GM23338 (cell line): ENCODE measurements around the gene RYR2. TPM values are rescaled to one million over a fixed set of nuclear protein-coding genes. Genes with fewer than 3 reads are reported as not detected.

ENCODE experiments used
- ATAC-seq: fragments of 200-7000 bp; cut with Tn5 transposase; 3 replicates; pipeline ENCODE4 v1.9.1; 2020
- DNase-seq: peaks from one replicate; pipeline ENCODE4 v3.0.0-alpha.2; 2015; ENCODE audit warnings: low spot score
- H2AFZ ChIP-seq: fragments of 200-600 bp; sonication (generic); 2 replicates; pipeline ENCODE4 v1.8.0; 2016; ENCODE audit warnings: antibody characterized with exemption, mild to moderate bottlenecking, moderate library complexity
- H3F3A ChIP-seq: fragments of 200-600 bp; sonication (generic); replicated peaks from 2 replicates; pipeline ENCODE4 v1.8.0; 2017; ENCODE audit warnings: antibody characterized with exemption, mixed run types, low read depth
- H3K27ac ChIP-seq: fragments of 200-600 bp; sonication (generic); 2 replicates; pipeline ENCODE4 v1.6.1; 2016; ENCODE audit warnings: low read depth
- H3K27me3 ChIP-seq: fragments of 200-600 bp; sonication (generic); 2 replicates; pipeline ENCODE4 v1.8.0; 2016; ENCODE audit warnings: mild to moderate bottlenecking, mixed run types, moderate library complexity; ENCODE audit not compliant: insufficient read depth
- H3K36me3 ChIP-seq: fragments of 200-600 bp; sonication (generic); 2 replicates; pipeline ENCODE4 v1.8.0; 2016; ENCODE audit warnings: mild to moderate bottlenecking; ENCODE audit not compliant: insufficient read depth
- H3K4me1 ChIP-seq: fragments of 200-600 bp; sonication (generic); 2 replicates; pipeline ENCODE4 v1.8.0; 2016; ENCODE audit warnings: mild to moderate bottlenecking, moderate library complexity; ENCODE audit not compliant: insufficient read depth
- H3K4me2 ChIP-seq: fragments of 200-600 bp; sonication (generic); 2 replicates; pipeline ENCODE4 v1.7.1; 2017; ENCODE audit warnings: mixed run types
- H3K4me3 ChIP-seq: fragments of 200-600 bp; sonication (generic); 2 replicates; pipeline ENCODE4 v1.6.1; 2016; ENCODE audit warnings: mixed run types
- H3K79me2 ChIP-seq: fragments of 200-600 bp; sonication (generic); replicated peaks from 2 replicates; pipeline ENCODE4 v1.8.0; 2017; ENCODE audit warnings: mild to moderate bottlenecking; ENCODE audit not compliant: insufficient read depth
- H3K9me2 ChIP-seq: fragments of 200-600 bp; sonication (generic); 2 replicates; pipeline ENCODE4 v1.8.0; 2017; ENCODE audit not compliant: insufficient read depth
- H4K20me1 ChIP-seq: fragments of 200-600 bp; sonication (generic); replicated peaks from 2 replicates; pipeline ENCODE4 v1.8.0; 2017; ENCODE audit warnings: mild to moderate bottlenecking; ENCODE audit not compliant: insufficient read depth
- H3K27ac Mint-ChIP-seq: 2 replicates; pipeline ENCODE4 v1.8.0; 2020; ENCODE audit warnings: inconsistent platforms, mild to moderate bottlenecking, moderate library complexity, mixed read lengths
- H3K27me3 Mint-ChIP-seq: 3 replicates; pipeline ENCODE4 v1.8.0; 2022; ENCODE audit warnings: low read depth, mild to moderate bottlenecking, moderate library complexity, mixed read lengths, inconsistent platforms; ENCODE audit not compliant: insufficient read depth, poor library complexity
- H3K36me3 Mint-ChIP-seq: 3 replicates; pipeline ENCODE4 v1.8.0; 2021; ENCODE audit warnings: low read depth, mild to moderate bottlenecking, inconsistent platforms, moderate library complexity, mixed read lengths
- H3K4me1 Mint-ChIP-seq: 3 replicates; pipeline ENCODE4 v1.8.0; 2020; ENCODE audit warnings: mild to moderate bottlenecking, inconsistent platforms, mixed read lengths
- H3K4me3 Mint-ChIP-seq: 3 replicates; pipeline ENCODE4 v1.8.0; 2021; ENCODE audit warnings: moderate library complexity, mild to moderate bottlenecking, inconsistent platforms, mixed read lengths
- H3K9me3 Mint-ChIP-seq: 3 replicates; pipeline ENCODE4 v1.8.0; 2020; ENCODE audit warnings: moderate library complexity, mild to moderate bottlenecking, inconsistent platforms, mixed read lengths
- JUNB ChIP-seq: IDR thresholded peaks from one replicate; pipeline ENCODE4 v1.6.1; 2016; ENCODE audit warnings: antibody characterized with exemption; ENCODE audit not compliant: unreplicated experiment
- NANOG ChIP-seq: IDR thresholded peaks from 2 replicates; pipeline ENCODE4 v1.6.1; 2016; ENCODE audit warnings: antibody characterized with exemption, borderline replicate concordance
- STAT1 ChIP-seq: IDR thresholded peaks from one replicate; pipeline ENCODE4 v1.6.1; 2016; ENCODE audit warnings: antibody characterized with exemption; ENCODE audit not compliant: unreplicated experiment
- ZNF114 ChIP-seq: fragments of 250-450 bp; sonication (Bioruptor Pico); IDR thresholded peaks from 2 replicates; pipeline ENCODE4 v1.5.0; 2020; ENCODE audit warnings: mild to moderate bottlenecking, moderate library complexity
- polyA plus RNA-seq: library from polyadenylated mRNA; unstranded; fragments of >200 nt; fragmentation: Nextera tagmentation; extraction: Ambion mirVana; gene quantifications from 2 replicates; pipeline ENCODE4 v1.2.1, GENCODE V29; 2016
- total RNA-seq: library from RNA; depleted of rRNA; stranded (reverse); fragments of >200 nt; shearing (Covaris generic); gene quantifications from 2 replicates; pipeline ENCODE4 v1.2.3, GENCODE V29; 2014
- TF ChIP-seq, protein P1 (sequence below): IDR thresholded peaks from 2 replicates; pipeline ENCODE4 v1.6.1; 2016; ENCODE audit warnings: antibody characterized with exemption
- TF ChIP-seq, protein P2 (sequence below): IDR thresholded peaks from one replicate; pipeline ENCODE4 v1.6.1; 2018; ENCODE audit warnings: antibody characterized with exemption; ENCODE audit not compliant: unreplicated experiment
- TF ChIP-seq, protein P3 (sequence below): fragments of 250-450 bp; sonication (Bioruptor Pico); IDR thresholded peaks from 2 replicates; pipeline ENCODE4 v1.5.0; 2020; ENCODE audit warnings: mild to moderate bottlenecking, moderate library complexity

The RYR2 gene
- total and polyA plus RNA-seq, 2 experiments from 2014 or later, result 8.9 to 10.0 TPM

DNA sequence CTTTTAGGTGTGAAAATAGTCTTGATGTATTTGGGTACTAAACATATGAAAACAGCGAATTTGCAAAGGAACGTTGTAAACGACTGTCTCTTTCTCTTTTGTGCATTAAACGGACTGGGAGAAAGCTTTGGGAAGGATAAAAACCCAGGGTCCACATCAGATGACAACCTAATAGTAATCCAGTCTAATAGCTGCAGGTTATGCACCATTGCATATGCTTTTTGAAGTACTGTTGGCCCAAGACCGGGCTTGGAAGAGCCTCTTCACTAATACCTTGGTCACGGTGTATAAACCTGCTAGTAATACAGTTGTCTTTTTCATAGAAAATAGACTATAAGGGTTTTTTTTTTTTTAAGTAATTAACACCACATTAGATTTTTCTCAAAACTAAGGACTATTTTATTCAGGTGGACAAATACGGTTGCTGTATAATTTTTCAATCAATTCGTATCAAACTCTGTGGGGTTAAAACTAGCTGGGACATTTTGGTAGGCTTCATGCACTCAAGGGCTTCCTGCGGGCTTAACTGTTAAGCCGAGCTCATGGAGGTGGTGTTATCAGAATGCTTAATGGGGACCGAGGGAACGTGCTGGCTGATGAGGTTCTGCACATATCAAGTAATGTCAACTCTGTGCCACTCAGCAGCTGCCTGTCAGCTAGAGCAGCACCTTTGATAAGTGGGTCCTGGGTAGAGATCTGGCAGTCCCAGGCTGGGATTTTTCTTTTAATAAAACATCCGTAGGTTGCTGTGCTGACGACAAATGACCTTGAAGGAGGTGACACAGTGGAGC, 2.1 kb downstream of the RYR2 start:
- H3K36me3 Mint-ChIP-seq, result peaks cover 5% of the 10 kb centered on the region; the same call in 1 of the 3 replicates
- H3K27me3 Mint-ChIP-seq, result peaks cover 29% of the 10 kb centered on the region

DNA sequence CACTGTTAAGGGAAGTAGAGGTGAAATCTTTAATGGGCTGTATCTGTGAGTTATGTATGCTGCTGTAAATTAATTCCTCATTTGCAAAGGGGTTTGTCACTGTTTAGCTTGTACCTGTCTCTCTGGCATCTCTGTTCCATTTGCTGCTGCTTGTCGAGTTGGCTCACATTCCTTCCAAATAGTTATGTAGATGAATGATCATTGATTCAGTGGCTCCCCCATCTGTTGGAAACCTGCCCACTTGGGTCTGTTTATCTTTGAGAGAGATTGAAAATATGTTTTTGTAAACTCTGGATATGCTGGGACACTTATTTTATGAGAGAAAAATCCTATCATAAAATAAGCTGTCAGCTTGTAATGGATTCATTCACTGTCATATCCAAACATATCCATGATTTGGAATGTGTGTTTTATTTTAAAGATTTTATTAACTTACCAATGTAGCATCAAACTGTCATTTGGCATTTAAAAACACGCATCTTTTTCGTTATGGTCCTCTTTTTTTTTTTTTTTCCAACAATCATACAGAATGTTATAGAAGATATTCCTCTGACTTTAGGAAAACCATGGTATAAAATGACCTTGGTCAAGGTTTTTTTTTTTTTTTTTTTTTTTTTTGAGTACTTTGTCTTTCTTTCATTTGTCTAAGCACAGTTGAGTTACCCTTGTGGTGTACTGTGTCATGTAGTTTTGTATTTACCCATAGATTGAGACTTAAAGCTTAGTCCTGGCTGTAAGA, 3.5 kb downstream of the RYR2 start:
- Histone ChIP-seq H3K4me2 (peak overlapping the region; percentile 91), H3F3A (peaks cover 5% of the 10 kb centered on the region; the same call in 1 of the 2 replicates), H4K20me1 (no peaks in the 10 kb centered on the region), H3K79me2 (peaks cover 71% of the 10 kb centered on the region), H3K9me2 (peaks cover 8% of the 10 kb centered on the region; the same call in 1 of the 2 replicates), H3K4me3 (peak overlapping the region; percentile 70), H3K4me1 (peaks cover 58% of the 10 kb centered on the region), H3K36me3 (no peaks in the 10 kb centered on the region), H3K27ac (peak overlapping the region; percentile 4; the same call in 1 of the 2 replicates), H2AFZ (no peak overlapping the region), H3K27me3 (peaks cover 38% of the 10 kb centered on the region)
- peak; percentile 5; the same call in 1 of the 3 replicates for ATAC-seq
- DNase-seq, result peak; percentile 85
- H3K36me3 Mint-ChIP-seq, result peaks cover 5% of the 10 kb centered on the region; the same call in 1 of the 3 replicates
- no peaks in the 10 kb centered on the region; the same call in 1 of the 3 replicates for H3K9me3 Mint-ChIP-seq
- peaks cover 32% of the 10 kb centered on the region for H3K4me1 Mint-ChIP-seq
- H3K4me3 Mint-ChIP-seq, result peak overlapping the region; percentile 69
- H3K27ac Mint-ChIP-seq, result no peak overlapping the region
- H3K27me3 Mint-ChIP-seq, result peaks cover 29% of the 10 kb centered on the region
- TF ChIP-seq ZNF114 (CRISPR knock-in tag), result no peak
- TF ChIP-seq, protein P1, sequence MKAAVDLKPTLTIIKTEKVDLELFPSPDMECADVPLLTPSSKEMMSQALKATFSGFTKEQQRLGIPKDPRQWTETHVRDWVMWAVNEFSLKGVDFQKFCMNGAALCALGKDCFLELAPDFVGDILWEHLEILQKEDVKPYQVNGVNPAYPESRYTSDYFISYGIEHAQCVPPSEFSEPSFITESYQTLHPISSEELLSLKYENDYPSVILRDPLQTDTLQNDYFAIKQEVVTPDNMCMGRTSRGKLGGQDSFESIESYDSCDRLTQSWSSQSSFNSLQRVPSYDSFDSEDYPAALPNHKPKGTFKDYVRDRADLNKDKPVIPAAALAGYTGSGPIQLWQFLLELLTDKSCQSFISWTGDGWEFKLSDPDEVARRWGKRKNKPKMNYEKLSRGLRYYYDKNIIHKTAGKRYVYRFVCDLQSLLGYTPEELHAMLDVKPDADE, result no peak
- TF ChIP-seq JUNB, result no peak
- TF ChIP-seq, protein P2, sequence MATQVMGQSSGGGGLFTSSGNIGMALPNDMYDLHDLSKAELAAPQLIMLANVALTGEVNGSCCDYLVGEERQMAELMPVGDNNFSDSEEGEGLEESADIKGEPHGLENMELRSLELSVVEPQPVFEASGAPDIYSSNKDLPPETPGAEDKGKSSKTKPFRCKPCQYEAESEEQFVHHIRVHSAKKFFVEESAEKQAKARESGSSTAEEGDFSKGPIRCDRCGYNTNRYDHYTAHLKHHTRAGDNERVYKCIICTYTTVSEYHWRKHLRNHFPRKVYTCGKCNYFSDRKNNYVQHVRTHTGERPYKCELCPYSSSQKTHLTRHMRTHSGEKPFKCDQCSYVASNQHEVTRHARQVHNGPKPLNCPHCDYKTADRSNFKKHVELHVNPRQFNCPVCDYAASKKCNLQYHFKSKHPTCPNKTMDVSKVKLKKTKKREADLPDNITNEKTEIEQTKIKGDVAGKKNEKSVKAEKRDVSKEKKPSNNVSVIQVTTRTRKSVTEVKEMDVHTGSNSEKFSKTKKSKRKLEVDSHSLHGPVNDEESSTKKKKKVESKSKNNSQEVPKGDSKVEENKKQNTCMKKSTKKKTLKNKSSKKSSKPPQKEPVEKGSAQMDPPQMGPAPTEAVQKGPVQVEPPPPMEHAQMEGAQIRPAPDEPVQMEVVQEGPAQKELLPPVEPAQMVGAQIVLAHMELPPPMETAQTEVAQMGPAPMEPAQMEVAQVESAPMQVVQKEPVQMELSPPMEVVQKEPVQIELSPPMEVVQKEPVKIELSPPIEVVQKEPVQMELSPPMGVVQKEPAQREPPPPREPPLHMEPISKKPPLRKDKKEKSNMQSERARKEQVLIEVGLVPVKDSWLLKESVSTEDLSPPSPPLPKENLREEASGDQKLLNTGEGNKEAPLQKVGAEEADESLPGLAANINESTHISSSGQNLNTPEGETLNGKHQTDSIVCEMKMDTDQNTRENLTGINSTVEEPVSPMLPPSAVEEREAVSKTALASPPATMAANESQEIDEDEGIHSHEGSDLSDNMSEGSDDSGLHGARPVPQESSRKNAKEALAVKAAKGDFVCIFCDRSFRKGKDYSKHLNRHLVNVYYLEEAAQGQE, result no peak
- TF ChIP-seq, protein P3, sequence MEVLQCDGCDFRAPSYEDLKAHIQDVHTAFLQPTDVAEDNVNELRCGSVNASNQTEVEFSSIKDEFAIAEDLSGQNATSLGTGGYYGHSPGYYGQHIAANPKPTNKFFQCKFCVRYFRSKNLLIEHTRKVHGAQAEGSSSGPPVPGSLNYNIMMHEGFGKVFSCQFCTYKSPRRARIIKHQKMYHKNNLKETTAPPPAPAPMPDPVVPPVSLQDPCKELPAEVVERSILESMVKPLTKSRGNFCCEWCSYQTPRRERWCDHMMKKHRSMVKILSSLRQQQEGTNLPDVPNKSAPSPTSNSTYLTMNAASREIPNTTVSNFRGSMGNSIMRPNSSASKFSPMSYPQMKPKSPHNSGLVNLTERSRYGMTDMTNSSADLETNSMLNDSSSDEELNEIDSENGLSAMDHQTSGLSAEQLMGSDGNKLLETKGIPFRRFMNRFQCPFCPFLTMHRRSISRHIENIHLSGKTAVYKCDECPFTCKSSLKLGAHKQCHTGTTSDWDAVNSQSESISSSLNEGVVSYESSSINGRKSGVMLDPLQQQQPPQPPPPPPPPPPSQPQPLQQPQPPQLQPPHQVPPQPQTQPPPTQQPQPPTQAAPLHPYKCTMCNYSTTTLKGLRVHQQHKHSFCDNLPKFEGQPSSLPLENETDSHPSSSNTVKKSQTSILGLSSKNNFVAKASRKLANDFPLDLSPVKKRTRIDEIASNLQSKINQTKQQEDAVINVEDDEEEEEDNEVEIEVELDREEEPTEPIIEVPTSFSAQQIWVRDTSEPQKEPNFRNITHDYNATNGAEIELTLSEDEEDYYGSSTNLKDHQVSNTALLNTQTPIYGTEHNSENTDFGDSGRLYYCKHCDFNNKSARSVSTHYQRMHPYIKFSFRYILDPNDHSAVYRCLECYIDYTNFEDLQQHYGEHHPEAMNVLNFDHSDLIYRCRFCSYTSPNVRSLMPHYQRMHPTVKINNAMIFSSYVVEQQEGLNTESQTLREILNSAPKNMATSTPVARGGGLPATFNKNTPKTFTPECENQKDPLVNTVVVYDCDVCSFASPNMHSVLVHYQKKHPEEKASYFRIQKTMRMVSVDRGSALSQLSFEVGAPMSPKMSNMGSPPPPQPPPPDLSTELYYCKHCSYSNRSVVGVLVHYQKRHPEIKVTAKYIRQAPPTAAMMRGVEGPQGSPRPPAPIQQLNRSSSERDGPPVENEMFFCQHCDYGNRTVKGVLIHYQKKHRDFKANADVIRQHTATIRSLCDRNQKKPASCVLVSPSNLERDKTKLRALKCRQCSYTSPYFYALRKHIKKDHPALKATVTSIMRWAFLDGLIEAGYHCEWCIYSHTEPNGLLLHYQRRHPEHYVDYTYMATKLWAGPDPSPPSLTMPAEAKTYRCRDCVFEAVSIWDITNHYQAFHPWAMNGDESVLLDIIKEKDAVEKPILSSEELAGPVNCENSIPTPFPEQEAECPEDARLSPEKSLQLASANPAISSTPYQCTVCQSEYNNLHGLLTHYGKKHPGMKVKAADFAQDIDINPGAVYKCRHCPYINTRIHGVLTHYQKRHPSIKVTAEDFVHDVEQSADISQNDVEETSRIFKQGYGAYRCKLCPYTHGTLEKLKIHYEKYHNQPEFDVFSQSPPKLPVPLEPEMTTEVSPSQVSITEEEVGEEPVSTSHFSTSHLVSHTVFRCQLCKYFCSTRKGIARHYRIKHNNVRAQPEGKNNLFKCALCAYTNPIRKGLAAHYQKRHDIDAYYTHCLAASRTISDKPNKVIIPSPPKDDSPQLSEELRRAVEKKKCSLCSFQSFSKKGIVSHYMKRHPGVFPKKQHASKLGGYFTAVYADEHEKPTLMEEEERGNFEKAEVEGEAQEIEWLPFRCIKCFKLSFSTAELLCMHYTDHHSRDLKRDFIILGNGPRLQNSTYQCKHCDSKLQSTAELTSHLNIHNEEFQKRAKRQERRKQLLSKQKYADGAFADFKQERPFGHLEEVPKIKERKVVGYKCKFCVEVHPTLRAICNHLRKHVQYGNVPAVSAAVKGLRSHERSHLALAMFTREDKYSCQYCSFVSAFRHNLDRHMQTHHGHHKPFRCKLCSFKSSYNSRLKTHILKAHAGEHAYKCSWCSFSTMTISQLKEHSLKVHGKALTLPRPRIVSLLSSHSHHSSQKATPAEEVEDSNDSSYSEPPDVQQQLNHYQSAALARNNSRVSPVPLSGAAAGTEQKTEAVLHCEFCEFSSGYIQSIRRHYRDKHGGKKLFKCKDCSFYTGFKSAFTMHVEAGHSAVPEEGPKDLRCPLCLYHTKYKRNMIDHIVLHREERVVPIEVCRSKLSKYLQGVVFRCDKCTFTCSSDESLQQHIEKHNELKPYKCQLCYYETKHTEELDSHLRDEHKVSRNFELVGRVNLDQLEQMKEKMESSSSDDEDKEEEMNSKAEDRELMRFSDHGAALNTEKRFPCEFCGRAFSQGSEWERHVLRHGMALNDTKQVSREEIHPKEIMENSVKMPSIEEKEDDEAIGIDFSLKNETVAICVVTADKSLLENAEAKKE (CRISPR knock-in tag), result no peak
- 0 out of 2 replicates have a peak, but pooled peaks have one; percentile 43 for TF ChIP-seq NANOG
- TF ChIP-seq STAT1, result no peak

More for the DNA sequence above, 2.1 kb downstream of the RYR2 start:
- 0 out of 3 replicates have a peak, but pooled peaks have one; percentile 4 for ATAC-seq
- H3K27me3 ChIP-seq, result peaks cover 48% of the 10 kb centered on the region
- H3K4me2 ChIP-seq, result peak overlapping the region; percentile 91
- H3K9me2 ChIP-seq, result 0 out of 2 replicates have a peak, but pooled peaks cover 4% of the 10 kb centered on the region
- peak overlapping the region; percentile 70 for H3K4me3 ChIP-seq
- H3K4me1 ChIP-seq, result peaks cover 48% of the 10 kb centered on the region
- no peaks in the 10 kb centered on the region; the same call in 1 of the 3 replicates for H3K9me3 Mint-ChIP-seq
- H2AFZ ChIP-seq, result no peak overlapping the region
- peak overlapping the region; percentile 82 for H3K4me3 Mint-ChIP-seq
- TF ChIP-seq JUNB, result no peak
- H4K20me1 ChIP-seq, result no peaks in the 10 kb centered on the region
- no peak overlapping the region for H3K27ac Mint-ChIP-seq
- peaks cover 5% of the 10 kb centered on the region; the same call in 1 of the 2 replicates for H3F3A ChIP-seq
- peak; percentile 51 for DNase-seq
- no peaks in the 10 kb centered on the region for H3K36me3 ChIP-seq
- H3K4me1 Mint-ChIP-seq, result peaks cover 26% of the 10 kb centered on the region
- no peak overlapping the region for H3K27ac ChIP-seq
- H3K79me2 ChIP-seq, result peaks cover 57% of the 10 kb centered on the region
